GM20000 (cell line): Measurements from ENCODE around the gene GOLGA6B.
"Not testable (repeated sequence)": the region's sequence is repeated elsewhere in the genome, so short reads cannot be mapped to it uniquely, and the experiment has no call there.

ENCODE experiments used
- DNase-seq: peaks from one replicate; pipeline ENCODE4 v3.0.0; 2012; ENCODE audit warnings: low spot score
- CTCF ChIP-seq: IDR thresholded peaks from 2 replicates; pipeline ENCODE4 v1.5.1; 2012; ENCODE audit warnings: mild to moderate bottlenecking, control low read depth; ENCODE audit errors: extremely low read depth, missing control alignments

The GOLGA6B gene

GRCh38 chr15:72639759-72640483 lies 14.6 kb upstream of the GOLGA6B start:
- DNase-seq, result not testable (repeated sequence)

- not testable (repeated sequence) for DNase-seq
Observed at GRCh38 chr15:72642271-72642670, 12.2 kb upstream of the GOLGA6B start.

- DNase-seq, result not testable (repeated sequence)
Observed at GRCh38 chr15:72648631-72649253, 5.8 kb upstream of the GOLGA6B start.

GRCh38 chr15:72656014-72656413 lies 1.5 kb downstream of the GOLGA6B start:
- not testable (repeated sequence) for DNase-seq

GRCh38 chr15:72661081-72661480 lies 6.6 kb downstream of the GOLGA6B start:
- not testable (repeated sequence) for DNase-seq

GRCh38 chr15:72663931-72664330 lies 9.4 kb downstream of the GOLGA6B start:
- DNase-seq, result not testable (repeated sequence)

GRCh38 chr15:72665706-72666105 lies 11.2 kb downstream of the GOLGA6B start:
- DNase-seq, result not testable (repeated sequence)

- not testable (repeated sequence) for DNase-seq
Observed at GRCh38 chr15:72669803-72670202, 15.3 kb downstream of the GOLGA6B start.

GRCh38 chr15:72670656-72671352 lies 16.3 kb downstream of the GOLGA6B start:
- peak; percentile 82 for TF ChIP-seq CTCF

GRCh38 chr15:72671525-72671924 lies 17.0 kb downstream of the GOLGA6B start:
- no peak for TF ChIP-seq CTCF
- DNase-seq, result no peak

More at GRCh38 chr15:72670656-72671352, 16.3 kb downstream of the GOLGA6B start:
- DNase-seq, result peak; percentile 61

- DNase-seq, result no peak
- TF ChIP-seq CTCF, result no peak
Observed at GRCh38 chr15:72676838-72677237, 22.3 kb downstream of the GOLGA6B start.

- no peak for TF ChIP-seq CTCF
- no peak for DNase-seq
Observed at GRCh38 chr15:72680931-72681330, 26.4 kb downstream of the GOLGA6B start.
